ENCODE results near the gene KHNYN.

The KHNYN gene

GRCh38 chr14:24411443-24412389, 18.0 kb upstream of the KHNYN start:
- Histone ChIP-seq H3K9me3 (ENCODE audit: control insufficient read depth in 5 of 5, low read length in 5 of 5) (no peaks in the 10 kb centered on the region), H3K4me1 (ENCODE audit: control insufficient read depth in 5 of 5, insufficient read depth in 5 of 5, low read length in 5 of 5) (peaks cover 0 to 9% (median 0%) of the 10 kb centered on the region in 5 donors), H3K27me3 (ENCODE audit: control insufficient read depth in 5 of 5, insufficient read depth in 4 of 5, low read length in 5 of 5) (peaks cover 0 to 3% (median 1%) of the 10 kb centered on the region in 5 donors), H3K36me3 (ENCODE audit: control insufficient read depth in 5 of 5, insufficient read depth in 5 of 5, low read length in 5 of 5) (peaks cover 0 to 86% (median 77%) of the 10 kb centered on the region in 5 donors), H3K9ac (ENCODE audit: low read length in 5 of 5) (no peak overlapping the region), H3K4me3 (ENCODE audit: low read depth in 1 of 5, low read length in 5 of 5) (no peak overlapping the region), H3K27ac (ENCODE audit: low read depth, low read length) (no peak overlapping the region)

GRCh38 chr14:24414077-24414476, 15.7 kb upstream of the KHNYN start:
- no peaks in the 10 kb centered on the region for H3K9me3 ChIP-seq (ENCODE audit: control insufficient read depth in 5 of 5, low read length in 5 of 5)
- no peak overlapping the region for H3K4me3 ChIP-seq (ENCODE audit: low read depth in 1 of 5, low read length in 5 of 5)
- peaks cover 0 to 20% (median 3%) of the 10 kb centered on the region in 5 donors for H3K4me1 ChIP-seq (ENCODE audit: control insufficient read depth in 5 of 5, insufficient read depth in 5 of 5, low read length in 5 of 5)
- peaks cover 0 to 11% (median 9%) of the 10 kb centered on the region in 5 donors for H3K27me3 ChIP-seq (ENCODE audit: control insufficient read depth in 5 of 5, insufficient read depth in 4 of 5, low read length in 5 of 5)
- no peak overlapping the region for H3K27ac ChIP-seq (ENCODE audit: low read depth, low read length)
- H3K36me3 ChIP-seq (ENCODE audit: control insufficient read depth in 5 of 5, insufficient read depth in 5 of 5, low read length in 5 of 5), result peaks cover 0 to 68% (median 57%) of the 10 kb centered on the region in 5 donors
- no peak overlapping the region for H3K9ac ChIP-seq (ENCODE audit: low read length in 5 of 5)

GRCh38 chr14:24414732-24415420, 14.9 kb upstream of the KHNYN start:
- Histone ChIP-seq H3K4me3 (ENCODE audit: low read depth in 1 of 5, low read length in 5 of 5) (no peak overlapping the region), H3K27me3 (ENCODE audit: control insufficient read depth in 5 of 5, insufficient read depth in 4 of 5, low read length in 5 of 5) (peaks cover 0 to 11% (median 9%) of the 10 kb centered on the region in 5 donors), H3K9ac (ENCODE audit: low read length in 5 of 5) (no peak overlapping the region), H3K36me3 (ENCODE audit: control insufficient read depth in 5 of 5, insufficient read depth in 5 of 5, low read length in 5 of 5) (peaks cover 0 to 60% (median 49%) of the 10 kb centered on the region in 5 donors), H3K27ac (ENCODE audit: low read depth, low read length) (no peak overlapping the region), H3K4me1 (ENCODE audit: control insufficient read depth in 5 of 5, insufficient read depth in 5 of 5, low read length in 5 of 5) (peaks cover 0 to 23% (median 3%) of the 10 kb centered on the region in 5 donors), H3K9me3 (ENCODE audit: control insufficient read depth in 5 of 5, low read length in 5 of 5) (no peaks in the 10 kb centered on the region)

GRCh38 chr14:24415421-24416253, 14.1 kb upstream of the KHNYN start:
- Histone ChIP-seq H3K9me3 (ENCODE audit: control insufficient read depth in 5 of 5, low read length in 5 of 5) (no peaks in the 10 kb centered on the region), H3K27ac (ENCODE audit: low read depth, low read length) (no peak overlapping the region), H3K9ac (ENCODE audit: low read length in 5 of 5) (no peak overlapping the region), H3K36me3 (ENCODE audit: control insufficient read depth in 5 of 5, insufficient read depth in 5 of 5, low read length in 5 of 5) (peaks cover 0 to 53% (median 41%) of the 10 kb centered on the region in 5 donors), H3K4me3 (ENCODE audit: low read depth in 1 of 5, low read length in 5 of 5) (no peak overlapping the region), H3K27me3 (ENCODE audit: control insufficient read depth in 5 of 5, insufficient read depth in 4 of 5, low read length in 5 of 5) (peaks cover 0 to 14% (median 9%) of the 10 kb centered on the region in 5 donors), H3K4me1 (ENCODE audit: control insufficient read depth in 5 of 5, insufficient read depth in 5 of 5, low read length in 5 of 5) (peaks cover 0 to 23% (median 3%) of the 10 kb centered on the region in 5 donors)

GRCh38 chr14:24416254-24416931, 13.4 kb upstream of the KHNYN start:
- Histone ChIP-seq H3K4me3 (ENCODE audit: low read depth in 1 of 5, low read length in 5 of 5) (no peak overlapping the region), H3K27me3 (ENCODE audit: control insufficient read depth in 5 of 5, insufficient read depth in 4 of 5, low read length in 5 of 5) (peaks cover 0 to 14% (median 9%) of the 10 kb centered on the region in 5 donors), H3K9me3 (ENCODE audit: control insufficient read depth in 5 of 5, low read length in 5 of 5) (no peaks in the 10 kb centered on the region), H3K27ac (ENCODE audit: low read depth, low read length) (no peak overlapping the region), H3K4me1 (ENCODE audit: control insufficient read depth in 5 of 5, insufficient read depth in 5 of 5, low read length in 5 of 5) (peaks cover 0 to 23% (median 3%) of the 10 kb centered on the region in 5 donors), H3K9ac (ENCODE audit: low read length in 5 of 5) (no peak overlapping the region), H3K36me3 (ENCODE audit: control insufficient read depth in 5 of 5, insufficient read depth in 5 of 5, low read length in 5 of 5) (peaks cover 0 to 45% (median 35%) of the 10 kb centered on the region in 5 donors)

GRCh38 chr14:24416932-24417619, 12.7 kb upstream of the KHNYN start:
- Histone ChIP-seq H3K27ac (ENCODE audit: low read depth, low read length) (no peak overlapping the region), H3K9me3 (ENCODE audit: control insufficient read depth in 5 of 5, low read length in 5 of 5) (no peaks in the 10 kb centered on the region), H3K36me3 (ENCODE audit: control insufficient read depth in 5 of 5, insufficient read depth in 5 of 5, low read length in 5 of 5) (peaks cover 0 to 39% (median 32%) of the 10 kb centered on the region in 5 donors), H3K27me3 (ENCODE audit: control insufficient read depth in 5 of 5, insufficient read depth in 4 of 5, low read length in 5 of 5) (peaks cover 0 to 14% (median 9%) of the 10 kb centered on the region in 5 donors), H3K9ac (ENCODE audit: low read length in 5 of 5) (no peak overlapping the region), H3K4me3 (ENCODE audit: low read depth in 1 of 5, low read length in 5 of 5) (no peak overlapping the region), H3K4me1 (ENCODE audit: control insufficient read depth in 5 of 5, insufficient read depth in 5 of 5, low read length in 5 of 5) (peaks cover 0 to 23% (median 3%) of the 10 kb centered on the region in 5 donors)

- peaks cover 0 to 16% (median 2%) of the 10 kb centered on the region in 5 donors for H3K4me1 ChIP-seq (ENCODE audit: control insufficient read depth in 5 of 5, insufficient read depth in 5 of 5, low read length in 5 of 5)
- no peaks in the 10 kb centered on the region for H3K9me3 ChIP-seq (ENCODE audit: control insufficient read depth in 5 of 5, low read length in 5 of 5)
- no peak overlapping the region for H3K4me3 ChIP-seq (ENCODE audit: low read depth in 1 of 5, low read length in 5 of 5)
- H3K9ac ChIP-seq (ENCODE audit: low read length in 5 of 5), result no peak overlapping the region
- H3K27ac ChIP-seq (ENCODE audit: low read depth, low read length), result no peak overlapping the region
- peaks cover 0 to 14% (median 9%) of the 10 kb centered on the region in 5 donors for H3K27me3 ChIP-seq (ENCODE audit: control insufficient read depth in 5 of 5, insufficient read depth in 4 of 5, low read length in 5 of 5)
- peaks cover 0 to 31% (median 26%) of the 10 kb centered on the region in 5 donors for H3K36me3 ChIP-seq (ENCODE audit: control insufficient read depth in 5 of 5, insufficient read depth in 5 of 5, low read length in 5 of 5)
These were observed 11.8 kb upstream of the KHNYN start for GRCh38 chr14:24417832-24418491.

GRCh38 chr14:24418492-24418873, 11.3 kb upstream of the KHNYN start:
- Histone ChIP-seq H3K27me3 (ENCODE audit: control insufficient read depth in 5 of 5, insufficient read depth in 4 of 5, low read length in 5 of 5) (peaks cover 0 to 14% (median 9%) of the 10 kb centered on the region in 5 donors), H3K36me3 (ENCODE audit: control insufficient read depth in 5 of 5, insufficient read depth in 5 of 5, low read length in 5 of 5) (peaks cover 0 to 26% (median 21%) of the 10 kb centered on the region in 5 donors), H3K9ac (ENCODE audit: low read length in 5 of 5) (no peak overlapping the region), H3K4me1 (ENCODE audit: control insufficient read depth in 5 of 5, insufficient read depth in 5 of 5, low read length in 5 of 5) (peaks cover 0 to 14% (median 0%) of the 10 kb centered on the region in 5 donors), H3K4me3 (ENCODE audit: low read depth in 1 of 5, low read length in 5 of 5) (no peak overlapping the region), H3K9me3 (ENCODE audit: control insufficient read depth in 5 of 5, low read length in 5 of 5) (no peaks in the 10 kb centered on the region), H3K27ac (ENCODE audit: low read depth, low read length) (no peak overlapping the region)
